Stimulated activated naive CD8-positive, alpha-beta T cell treated with anti-CD3 and anti-CD28 coated beads, Interleukin-15, amount 100 ng/mL, for 72 hours (primary cell): ENCODE measurements around the gene PDHB.
A peak's percentile ranks its signal among the peaks of the same experiment; 100 is the strongest.

Experiments
- ATAC-seq: fragments of 150-1000 bp; cut with Tn5 transposase; 2 replicates; pipeline ENCODE4 v1.10.0; 2021; ENCODE audit warnings: mild to moderate bottlenecking, moderate library complexity
- DNase-seq, 2 donors: peaks; one replicate each; pipeline ENCODE4 v3.0.0; 2021 to 2022
- H3K27ac Mint-ChIP-seq, 2 donors: one replicate each; pipeline ENCODE4 v1.8.0; 2022; ENCODE audit warnings: mild to moderate bottlenecking in 2 of 2, mixed read lengths in 2 of 2, moderate library complexity in 2 of 2
- H3K27me3 Mint-ChIP-seq: one replicate; pipeline ENCODE4 v1.8.0; 2022; ENCODE audit warnings: mixed read lengths
- H3K4me1 Mint-ChIP-seq: one replicate; pipeline ENCODE4 v1.8.0; 2022; ENCODE audit warnings: mild to moderate bottlenecking, mixed read lengths
- H3K4me3 Mint-ChIP-seq, 2 donors: one replicate each; pipeline ENCODE4 v1.8.0; 2022; ENCODE audit warnings: mild to moderate bottlenecking in 2 of 2, mixed read lengths in 2 of 2, moderate library complexity in 1 of 2
- H3K9me3 Mint-ChIP-seq, 2 donors: one replicate each; pipeline ENCODE4 v1.8.0; 2022; ENCODE audit warnings: mixed read lengths in 2 of 2

PDHB gene

DNA sequence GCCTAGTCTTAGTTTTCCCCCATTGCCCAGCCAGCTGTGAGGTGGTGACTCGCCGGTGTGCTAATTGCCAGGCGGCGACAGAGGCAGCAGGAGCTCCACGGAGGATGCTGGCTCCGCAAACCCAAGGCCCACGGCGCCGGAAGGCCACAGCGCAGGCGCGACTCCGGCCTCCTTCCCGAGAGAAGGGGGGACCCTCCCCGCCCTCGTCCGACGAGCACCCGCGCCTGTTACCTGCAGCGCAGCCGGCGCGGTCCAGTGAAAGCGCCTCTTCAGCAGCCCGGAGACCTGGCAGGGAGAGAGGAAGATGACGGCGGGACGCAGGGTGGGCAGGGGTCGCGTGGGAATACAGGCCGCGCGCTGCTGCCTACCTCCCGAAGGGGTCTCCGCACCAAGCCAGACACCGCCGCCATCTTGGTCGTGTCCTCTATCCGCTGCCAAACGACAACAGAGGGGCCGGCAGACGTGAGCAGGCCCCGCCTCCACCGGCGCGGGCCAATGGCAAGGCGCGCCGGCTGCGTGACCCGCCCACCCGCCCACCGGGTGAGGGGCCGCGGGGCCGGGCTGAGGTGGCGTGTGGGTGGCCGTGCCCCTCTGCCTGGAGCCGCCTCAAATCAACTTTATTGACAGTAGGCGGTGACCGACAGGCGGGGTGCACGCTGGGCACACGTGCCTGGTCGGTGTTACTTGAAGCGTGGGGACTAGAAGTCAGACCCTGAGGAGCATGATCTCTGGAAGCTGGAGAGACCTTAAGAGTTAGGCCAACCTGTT lies at the start of gene PDHB:
PDHB (minus strand) TSS at position 433 of the 768 bp plus-strand sequence; CDS start at position 410, 23 bp downstream.
- DNase-seq (peak; percentile 90 to 91), ATAC-seq (peak; percentile 95)
- Mint-ChIP-seq H3K27ac (peak within 1 kb of the TSS; percentile 91 to 97), H3K9me3 (no peaks in the 10 kb centered on the region), H3K27me3 (no peaks in the 10 kb centered on the region), H3K4me3 (peak within 1 kb of the TSS; percentile 93 to 96), H3K4me1 (peaks cover 35% of the 10 kb centered on the region)

GRCh38 chr3:58482917-58483636 lies 49.4 kb upstream of the PDHB start:
- Mint-ChIP-seq H3K4me1 (peaks cover 10% of the 10 kb centered on the region), H3K27me3 (peaks cover 27% of the 10 kb centered on the region), H3K4me3 (no peak overlapping the region), H3K27ac (no peak overlapping the region), H3K9me3 (peaks cover 4 to 7% of the 10 kb centered on the region in 2 donors)
- ATAC-seq (no peak), DNase-seq (no peak)

GRCh38 chr3:58480309-58480708 lies 46.7 kb upstream of the PDHB start:
- H3K4me3 Mint-ChIP-seq, result no peak overlapping the region
- H3K4me1 Mint-ChIP-seq, result no peaks in the 10 kb centered on the region
- peaks cover 15% of the 10 kb centered on the region for H3K27me3 Mint-ChIP-seq
- DNase-seq (no peak), ATAC-seq (no peak)
- peaks cover 4 to 7% of the 10 kb centered on the region in 2 donors for H3K9me3 Mint-ChIP-seq
- H3K27ac Mint-ChIP-seq, result no peak overlapping the region

- Mint-ChIP-seq H3K9me3 (peaks cover 4 to 7% of the 10 kb centered on the region in 2 donors), H3K4me3 (no peak overlapping the region), H3K27me3 (peaks cover 9% of the 10 kb centered on the region), H3K4me1 (peaks cover 12% of the 10 kb centered on the region), H3K27ac (no peak overlapping the region)
- DNase-seq (no peak), ATAC-seq (no peak)
Measured at GRCh38 chr3:58478781-58479180, 45.1 kb upstream of the PDHB start.

DNA sequence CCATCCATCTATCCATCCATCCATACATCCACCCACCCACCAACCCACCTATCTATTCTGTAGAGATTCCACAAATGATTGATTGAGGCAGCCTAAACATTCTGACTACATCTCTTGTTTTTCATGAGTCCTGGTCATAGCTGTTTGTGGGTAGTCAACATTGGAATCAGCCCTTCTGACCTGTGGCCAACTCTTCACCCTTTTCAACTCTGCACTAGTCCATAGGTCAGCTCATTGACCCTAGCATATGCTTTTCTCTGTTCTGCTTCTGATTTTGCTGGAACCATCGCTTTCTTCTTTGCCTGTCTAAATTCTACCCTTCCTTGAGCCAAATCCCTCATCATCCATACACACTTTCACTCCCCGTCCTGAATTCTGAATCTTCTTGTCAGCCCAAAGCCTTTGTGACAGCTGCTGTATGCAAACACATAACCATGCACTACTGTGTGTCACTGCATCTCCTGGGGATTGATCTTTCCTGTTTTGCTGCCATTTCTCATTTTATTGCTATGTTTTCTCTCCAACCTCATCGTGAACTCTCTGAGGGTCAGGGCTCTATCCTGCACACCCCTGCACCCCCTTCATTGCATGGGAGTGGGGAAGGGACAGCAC lies 41.4 kb upstream of the PDHB start:
- Mint-ChIP-seq H3K4me3 (no peak overlapping the region), H3K4me1 (peaks cover 33% of the 10 kb centered on the region), H3K9me3 (peaks cover 0 to 4% of the 10 kb centered on the region in 2 donors), H3K27me3 (peaks cover 15% of the 10 kb centered on the region), H3K27ac (no peak overlapping the region)
- no peak for ATAC-seq
- no peak for DNase-seq

GRCh38 chr3:58474348-58474911 lies 40.8 kb upstream of the PDHB start:
- no peak overlapping the region for H3K27ac Mint-ChIP-seq
- H3K27me3 Mint-ChIP-seq, result peaks cover 15% of the 10 kb centered on the region
- DNase-seq, result no peak
- H3K9me3 Mint-ChIP-seq, result peaks cover 0 to 4% of the 10 kb centered on the region in 2 donors
- no peak overlapping the region for H3K4me3 Mint-ChIP-seq
- no peak for ATAC-seq
- H3K4me1 Mint-ChIP-seq, result peaks cover 33% of the 10 kb centered on the region

GRCh38 chr3:58473275-58473674 lies 39.6 kb upstream of the PDHB start:
- ATAC-seq (no peak), DNase-seq (no peak)
- no peak overlapping the region for H3K4me3 Mint-ChIP-seq
- H3K27me3 Mint-ChIP-seq, result peaks cover 15% of the 10 kb centered on the region
- H3K9me3 Mint-ChIP-seq, result no peaks in the 10 kb centered on the region
- peaks cover 33% of the 10 kb centered on the region for H3K4me1 Mint-ChIP-seq
- no peak overlapping the region for H3K27ac Mint-ChIP-seq

DNA sequence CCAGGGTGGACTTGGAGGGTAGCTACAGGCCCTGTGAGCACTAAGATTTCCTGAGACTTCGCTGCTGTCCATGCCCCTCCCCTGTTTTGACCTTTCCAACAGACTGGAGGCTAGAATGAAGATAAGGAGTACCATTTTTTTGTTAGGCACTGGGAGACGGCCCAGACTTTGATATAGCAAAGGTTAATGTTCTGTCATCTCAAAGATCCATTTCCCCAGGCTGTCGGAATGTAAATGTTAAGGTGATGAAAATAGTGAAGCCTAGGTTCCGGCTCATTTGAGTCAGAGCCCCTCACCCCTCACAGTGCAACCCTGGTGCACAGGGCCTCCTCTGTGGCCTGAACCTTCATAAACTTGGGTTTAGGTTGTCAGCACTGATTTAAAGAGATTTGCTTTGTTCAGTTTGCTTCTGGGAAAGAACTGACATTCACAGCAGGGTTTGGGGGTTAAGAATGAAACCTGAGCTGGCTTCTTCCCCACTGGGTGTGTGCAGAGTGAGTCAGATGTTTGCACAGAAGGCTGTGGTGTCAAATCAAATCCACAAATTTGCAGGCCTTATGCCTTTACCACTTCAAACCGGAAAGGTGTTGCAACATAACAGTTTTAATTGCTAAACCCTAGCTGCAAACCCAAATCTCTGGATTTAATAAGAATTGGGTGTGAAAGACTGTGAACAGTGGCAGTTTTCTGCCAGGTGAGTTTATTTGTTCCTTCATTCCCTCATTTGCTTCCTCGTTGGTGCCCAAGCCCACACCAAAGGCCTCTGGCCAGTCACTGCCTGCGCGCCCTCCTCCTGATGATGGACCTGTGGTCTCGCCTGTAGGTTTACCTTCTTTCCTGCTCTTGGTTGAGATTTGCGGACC lies 37.6 kb upstream of the PDHB start:
- Mint-ChIP-seq H3K9me3 (no peaks in the 10 kb centered on the region), H3K27ac (peak overlapping the region in 1 of 2 donors; percentile 90)
- peak; percentile 97 for ATAC-seq

GRCh38 chr3:58470363-58471024 lies 36.9 kb upstream of the PDHB start:
- H3K27ac Mint-ChIP-seq, result peak overlapping the region in 1 of 2 donors; percentile 12
- no peak for ATAC-seq

More for the DNA sequence above, 37.6 kb upstream of the PDHB start:
- DNase-seq, result peak; percentile 57 to 84
- H3K27me3 Mint-ChIP-seq, result peaks cover 8% of the 10 kb centered on the region
- no peak overlapping the region for H3K4me3 Mint-ChIP-seq
- peaks cover 33% of the 10 kb centered on the region for H3K4me1 Mint-ChIP-seq

DNA sequence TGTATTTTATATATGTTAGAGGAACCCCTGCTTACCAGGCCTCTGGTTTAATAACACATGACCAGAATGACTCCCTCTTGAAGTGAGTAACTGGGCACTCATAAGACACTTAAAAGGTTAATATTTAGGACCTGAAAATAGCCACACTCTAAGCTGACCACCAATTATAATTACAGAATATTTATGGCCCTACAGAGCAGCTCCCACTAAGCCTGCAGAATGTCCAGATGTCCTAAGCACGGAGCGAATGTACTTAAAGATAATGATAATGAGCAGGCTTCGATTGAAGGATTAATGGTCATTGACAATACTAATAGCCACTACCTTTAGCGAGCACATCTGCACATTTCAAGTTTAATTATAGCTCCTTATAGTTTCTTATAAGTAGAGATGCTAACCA lies 35.5 kb upstream of the PDHB start:
- ATAC-seq (no peak), DNase-seq (no peak)
- Mint-ChIP-seq H3K27ac (no peak overlapping the region), H3K4me1 (peaks cover 29% of the 10 kb centered on the region), H3K27me3 (peaks cover 8% of the 10 kb centered on the region), H3K4me3 (no peak overlapping the region), H3K9me3 (no peaks in the 10 kb centered on the region)

More at GRCh38 chr3:58470363-58471024, 36.9 kb upstream of the PDHB start:
- Mint-ChIP-seq H3K9me3 (no peaks in the 10 kb centered on the region), H3K27me3 (peaks cover 8% of the 10 kb centered on the region), H3K4me1 (peaks cover 33% of the 10 kb centered on the region), H3K4me3 (no peak overlapping the region)
- no peak for DNase-seq

DNA sequence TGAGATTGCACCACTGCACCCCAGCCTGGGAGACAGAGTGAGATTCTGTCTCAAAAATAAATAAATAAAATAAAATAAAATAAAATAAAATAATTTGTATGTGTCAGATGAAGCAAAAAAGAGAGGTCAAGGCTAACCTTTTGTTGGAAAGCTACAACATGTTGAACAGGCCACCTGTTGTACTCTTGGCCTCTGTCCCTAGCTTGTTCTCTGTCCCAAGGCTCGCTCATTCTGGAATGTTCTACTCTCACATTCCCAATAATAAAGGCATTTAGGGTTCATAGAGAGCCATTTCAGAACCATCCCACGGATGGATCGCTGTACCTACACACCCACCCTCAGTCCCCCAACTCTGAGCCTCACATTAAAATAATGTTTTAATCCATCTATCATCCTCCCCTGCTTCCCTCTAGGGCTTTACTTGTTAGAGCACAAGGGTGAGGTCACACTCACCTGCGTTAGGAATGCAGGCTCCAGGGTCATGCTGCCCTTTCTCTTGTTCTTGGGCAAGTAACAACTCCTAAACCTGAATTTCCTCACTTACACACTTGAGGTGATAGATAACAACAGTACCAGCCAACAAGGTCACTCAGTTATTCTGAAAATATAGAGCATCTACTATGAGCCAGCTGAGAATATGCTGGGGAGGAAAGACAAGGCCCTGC lies 33.4 kb upstream of the PDHB start:
- Mint-ChIP-seq H3K27ac (no peak overlapping the region), H3K4me1 (peaks cover 39% of the 10 kb centered on the region), H3K9me3 (no peaks in the 10 kb centered on the region), H3K4me3 (no peak overlapping the region), H3K27me3 (peaks cover 8% of the 10 kb centered on the region)
- ATAC-seq (no peak), DNase-seq (no peak)

DNA sequence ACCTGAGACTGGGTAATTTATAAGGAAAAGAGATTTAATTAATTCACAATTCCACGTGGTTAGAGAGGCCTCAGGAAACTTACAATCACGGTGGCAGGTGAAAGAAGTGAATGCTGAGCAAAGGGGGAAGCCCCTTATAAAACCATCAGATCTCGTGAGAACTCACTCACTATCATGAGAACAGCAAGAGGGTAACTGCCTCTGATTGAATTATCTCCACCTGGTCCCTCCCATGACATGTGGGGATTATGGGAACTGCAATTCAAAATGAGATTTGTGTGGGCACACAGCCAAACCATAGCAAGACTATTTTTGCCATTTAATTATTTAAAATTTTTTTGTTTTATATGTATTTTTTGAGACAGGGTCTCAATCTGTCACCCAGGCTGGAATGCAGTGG lies 31.2 kb upstream of the PDHB start:
- Mint-ChIP-seq H3K27ac (no peak overlapping the region), H3K4me1 (peaks cover 21% of the 10 kb centered on the region), H3K4me3 (no peak overlapping the region), H3K9me3 (no peaks in the 10 kb centered on the region), H3K27me3 (peaks cover 8% of the 10 kb centered on the region)
- ATAC-seq, result peak; percentile 43
- peak; percentile 5 to 24 for DNase-seq

GRCh38 chr3:58463942-58464271 lies 30.3 kb upstream of the PDHB start:
- peaks cover 21% of the 10 kb centered on the region for H3K4me1 Mint-ChIP-seq
- peaks cover 8% of the 10 kb centered on the region for H3K27me3 Mint-ChIP-seq
- no peaks in the 10 kb centered on the region for H3K9me3 Mint-ChIP-seq
- no peak overlapping the region for H3K27ac Mint-ChIP-seq
- peak overlapping the region; percentile 12 to 37 for H3K4me3 Mint-ChIP-seq
- no peak for ATAC-seq
- DNase-seq, result no peak
